ENCODE results near the gene POU4F1.

The POU4F1 gene

DNA sequence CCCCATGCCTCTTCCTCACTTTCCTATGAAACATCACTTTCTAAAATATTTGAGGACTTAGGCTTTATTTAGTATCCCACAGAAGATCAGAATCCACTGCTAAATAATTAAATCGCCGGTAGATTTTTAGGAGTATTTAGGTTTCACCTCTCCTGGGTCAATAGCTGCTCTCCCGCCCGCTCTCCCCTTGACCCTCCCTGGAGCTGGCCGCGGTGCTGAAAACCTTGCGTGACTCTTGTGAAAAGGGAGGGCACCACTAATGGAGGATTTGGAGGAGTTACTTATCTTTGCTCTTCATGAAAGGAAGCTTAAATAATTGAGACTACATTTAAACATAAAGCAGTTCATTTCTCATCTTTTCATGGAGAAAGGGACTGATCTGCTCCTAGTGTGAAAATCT, 14.1 kb downstream of the POU4F1 start:
- DNase-seq: no peak

DNA sequence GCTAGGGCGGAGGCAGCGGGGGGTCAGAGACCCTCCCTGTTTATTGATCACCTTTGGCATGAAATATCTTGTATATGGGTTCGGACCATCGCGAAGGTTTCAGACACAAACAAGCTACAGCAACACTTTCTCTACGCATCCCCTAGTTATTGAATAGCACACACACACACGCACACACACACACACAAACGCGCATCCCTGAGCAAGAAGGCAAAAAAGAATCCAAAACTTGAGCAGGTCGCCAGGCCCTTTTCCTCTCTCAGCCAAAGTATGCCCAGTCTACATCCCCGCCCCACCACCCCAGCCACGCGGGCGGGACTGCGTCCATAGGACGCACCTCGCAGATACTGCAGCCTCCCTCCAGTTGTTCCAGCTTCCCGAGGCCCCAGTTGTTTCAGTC, 16.0 kb downstream of the POU4F1 start:
- DNase-seq: no peak

- DNase-seq: no peak
Observed at GRCh38 chr13:78586706-78587105, 16.6 kb downstream of the POU4F1 start.

GRCh38 chr13:78576261-78576660, 27.1 kb downstream of the POU4F1 start:
- no peak for DNase-seq

GRCh38 chr13:78572459-78572858, 30.9 kb downstream of the POU4F1 start:
- DNase-seq: no peak

DNA sequence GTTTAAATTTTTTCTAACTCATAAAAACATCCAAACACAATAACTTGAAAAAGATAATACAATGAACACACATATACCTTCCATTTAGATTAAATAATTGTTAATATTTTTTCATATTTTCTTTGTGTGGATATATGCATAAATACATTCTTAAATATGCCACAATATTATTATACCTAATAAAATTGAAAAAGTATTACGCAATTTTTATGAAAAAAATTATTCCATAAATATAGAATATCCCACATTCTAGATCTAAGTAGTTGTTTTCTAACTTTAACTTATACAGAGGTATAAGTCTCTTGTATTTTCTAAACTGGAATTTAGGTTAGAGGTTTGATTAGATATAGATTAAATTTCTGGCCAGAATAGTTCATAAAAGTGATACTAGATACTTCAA, 34.3 kb downstream of the POU4F1 start:
- DNase-seq: no peak

DNA sequence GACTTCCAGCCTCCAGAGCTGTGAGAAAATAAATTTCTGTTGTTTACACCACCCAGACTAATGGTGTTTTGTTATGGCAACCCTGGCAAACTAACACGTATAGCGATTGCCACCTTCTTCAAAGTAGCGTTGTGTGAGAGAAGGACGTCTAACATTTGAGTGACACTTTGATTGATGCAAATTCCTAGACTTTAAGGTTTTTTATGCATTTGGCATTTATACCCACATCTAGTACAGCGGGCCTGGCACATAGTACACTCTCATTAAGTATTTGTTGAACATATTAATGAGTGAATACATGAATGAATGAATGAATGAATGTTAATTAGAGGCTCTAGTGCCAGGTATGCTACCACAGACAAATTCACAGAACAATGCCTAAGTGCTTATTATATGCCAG, 36.7 kb downstream of the POU4F1 start:
- no peak for DNase-seq

DNA sequence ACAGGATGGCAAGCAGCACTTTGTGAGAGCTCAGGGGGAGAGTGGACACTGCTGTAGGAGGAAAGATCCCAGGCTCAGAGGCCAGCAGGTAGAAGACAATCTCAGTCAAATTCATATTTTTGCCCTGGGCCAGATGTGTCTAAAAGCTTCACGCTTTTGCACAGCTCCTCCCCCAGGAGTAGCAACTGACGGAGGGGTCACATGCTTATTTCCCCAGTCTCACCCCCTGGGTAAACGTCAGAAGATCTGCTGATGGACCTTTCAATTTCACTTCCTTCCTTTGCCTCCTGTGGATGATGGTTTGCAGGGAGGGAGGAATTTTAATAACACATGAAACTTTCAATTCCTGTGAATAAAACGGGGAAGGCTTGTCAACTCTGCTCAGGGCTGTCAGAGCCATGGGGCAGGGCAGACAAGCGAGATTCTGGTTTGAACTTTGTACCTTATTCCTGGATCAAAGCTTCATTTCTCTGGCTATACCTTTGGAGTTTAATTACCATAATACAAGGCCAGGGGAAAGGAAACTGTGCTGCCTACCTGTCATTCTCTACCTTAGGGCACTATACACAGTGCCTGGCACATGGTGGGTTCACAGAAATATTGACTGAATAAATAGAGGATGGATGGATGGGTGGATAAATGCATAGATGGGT, 41.0 kb downstream of the POU4F1 start:
- DNase-seq: no peak

Measured in CD4-positive, alpha-beta T cell treated with Interleukin-10 for 1 hour (primary cell).